Measurements from ENCODE around the gene TSSC4.

GRCh38 chr11:2383852-2384804 lies 16.4 kb upstream of the TSSC4 start:
- TF ChIP-seq CTCF (IDR thresholded peaks at IDR 0.05) = no peak
- TF ChIP-seq POLR2A (IDR thresholded peaks at IDR 0.05) = no peak

All from uterus (tissue), 2 donors.